ENCODE results near the gene OCRL.

OCRL gene

GRCh38 chrX:129613596-129613995, 73.5 kb downstream of the OCRL start:
- Histone ChIP-seq H3K36me3 (replicated peaks) (no peaks in the 10 kb centered on the region), H3K27ac (no peak overlapping the region), H3K4me3 (ENCODE audit: low read depth, low read length) (no peak overlapping the region), H3K27me3 (replicated peaks) (no peaks in the 10 kb centered on the region)
- TF ChIP-seq CTCF (IDR thresholded peaks at IDR 0.05; ENCODE audit: low read depth, low read length, missing control alignments), result no peak
- DNase-seq, result no peak
- in situ Hi-C loops (cut with HindIII; ENCODE audit: low pct_ligation_motif_present, low sequenced_read_pairs), result no loop called here

GRCh38 chrX:129614481-129615255, 74.6 kb downstream of the OCRL start:
- H3K4me3 ChIP-seq (ENCODE audit: low read depth, low read length), result no peak overlapping the region
- in situ Hi-C loops (cut with HindIII; ENCODE audit: low pct_ligation_motif_present, low sequenced_read_pairs), result no loop called here
- no peak for TF ChIP-seq CTCF (IDR thresholded peaks at IDR 0.05; ENCODE audit: low read depth, low read length, missing control alignments)
- H3K27ac ChIP-seq, result no peak overlapping the region
- no peak for DNase-seq
- H3K36me3 ChIP-seq (replicated peaks), result no peaks in the 10 kb centered on the region
- no peaks in the 10 kb centered on the region for H3K27me3 ChIP-seq (replicated peaks)

GRCh38 chrX:129617420-129617819, 77.4 kb downstream of the OCRL start:
- no peak for TF ChIP-seq CTCF (IDR thresholded peaks at IDR 0.05; ENCODE audit: low read depth, low read length, missing control alignments)
- no peak overlapping the region for H3K27ac ChIP-seq
- DNase-seq, result no peak
- no peaks in the 10 kb centered on the region for H3K36me3 ChIP-seq (replicated peaks)
- H3K27me3 ChIP-seq (replicated peaks), result no peaks in the 10 kb centered on the region
- in situ Hi-C loops (cut with HindIII; ENCODE audit: low pct_ligation_motif_present, low sequenced_read_pairs), result no loop called here
- H3K4me3 ChIP-seq (ENCODE audit: low read depth, low read length), result no peak overlapping the region

GRCh38 chrX:129618997-129619396, 78.9 kb downstream of the OCRL start:
- no peak for DNase-seq
- no peak for TF ChIP-seq CTCF (IDR thresholded peaks at IDR 0.05; ENCODE audit: low read depth, low read length, missing control alignments)
- in situ Hi-C loops (cut with HindIII; ENCODE audit: low pct_ligation_motif_present, low sequenced_read_pairs), result no loop called here
- Histone ChIP-seq H3K36me3 (replicated peaks) (no peaks in the 10 kb centered on the region), H3K4me3 (ENCODE audit: low read depth, low read length) (no peak overlapping the region), H3K27me3 (replicated peaks) (no peaks in the 10 kb centered on the region), H3K27ac (no peak overlapping the region)

- no peaks in the 10 kb centered on the region for H3K36me3 ChIP-seq (replicated peaks)
- TF ChIP-seq CTCF (IDR thresholded peaks at IDR 0.05; ENCODE audit: low read depth, low read length, missing control alignments), result no peak
- peak overlapping the region; percentile 65 for H3K27ac ChIP-seq
- no peak overlapping the region for H3K4me3 ChIP-seq (ENCODE audit: low read depth, low read length)
- in situ Hi-C loops (cut with HindIII; ENCODE audit: low pct_ligation_motif_present, low sequenced_read_pairs), result no loop called here
- no peaks in the 10 kb centered on the region for H3K27me3 ChIP-seq (replicated peaks)
- DNase-seq, result peak; percentile 64
Observed at GRCh38 chrX:129622757-129623301, 82.8 kb downstream of the OCRL start.
